ENCODE measurements around the gene IL9R.

IL9R gene

GRCh38 chrX:155997436-155997835, at the start of gene IL9R:
IL9R (plus strand) TSS chrX:155997696; CDS start chrX:155997760, 64 bp downstream.
- peak; percentile 48 for DNase-seq (ENCODE audit: low read depth)
- no peak within 1 kb of the TSS for H3K4me3 ChIP-seq (ENCODE audit: low read depth, low read length)
- TF ChIP-seq CTCF (IDR thresholded peaks at IDR 0.05; ENCODE audit: insufficient read depth, low read depth, low read length, missing control alignments): no peak

GRCh38 chrX:155949098-155949497, 48.4 kb upstream of the IL9R start:
- TF ChIP-seq CTCF (IDR thresholded peaks at IDR 0.05; ENCODE audit: insufficient read depth, low read depth, low read length, missing control alignments): no peak
- DNase-seq (ENCODE audit: low read depth): no peak
- no peak overlapping the region for H3K4me3 ChIP-seq (ENCODE audit: low read depth, low read length)

GRCh38 chrX:155951237-155951789, 46.2 kb upstream of the IL9R start:
- TF ChIP-seq CTCF (IDR thresholded peaks at IDR 0.05; ENCODE audit: insufficient read depth, low read depth, low read length, missing control alignments): no peak
- no peak for DNase-seq (ENCODE audit: low read depth)
- no peak overlapping the region for H3K4me3 ChIP-seq (ENCODE audit: low read depth, low read length)

- DNase-seq (ENCODE audit: low read depth): no peak
- TF ChIP-seq CTCF (IDR thresholded peaks at IDR 0.05; ENCODE audit: insufficient read depth, low read depth, low read length, missing control alignments): no peak
- no peak overlapping the region for H3K4me3 ChIP-seq (ENCODE audit: low read depth, low read length)
Measured at GRCh38 chrX:155953055-155953454, 44.4 kb upstream of the IL9R start.

- no peak for TF ChIP-seq CTCF (IDR thresholded peaks at IDR 0.05; ENCODE audit: insufficient read depth, low read depth, low read length, missing control alignments)
- no peak for DNase-seq (ENCODE audit: low read depth)
- H3K4me3 ChIP-seq (ENCODE audit: low read depth, low read length): no peak overlapping the region
Measured at GRCh38 chrX:155954793-155955192, 42.7 kb upstream of the IL9R start.

- no peak for TF ChIP-seq CTCF (IDR thresholded peaks at IDR 0.05; ENCODE audit: insufficient read depth, low read depth, low read length, missing control alignments)
- H3K4me3 ChIP-seq (ENCODE audit: low read depth, low read length): no peak overlapping the region
- DNase-seq (ENCODE audit: low read depth): no peak
Measured at GRCh38 chrX:155956099-155956498, 41.4 kb upstream of the IL9R start.

GRCh38 chrX:155956649-155957048, 40.8 kb upstream of the IL9R start:
- no peak for DNase-seq (ENCODE audit: low read depth)
- no peak overlapping the region for H3K4me3 ChIP-seq (ENCODE audit: low read depth, low read length)
- no peak for TF ChIP-seq CTCF (IDR thresholded peaks at IDR 0.05; ENCODE audit: insufficient read depth, low read depth, low read length, missing control alignments)

Data from GM12865 (cell line).